IPS-15b (cell line): Measurements from ENCODE around the gene ERVFRD-1.
"Not testable (repeated sequence)": the region's sequence is repeated elsewhere in the genome, so short reads cannot be mapped to it uniquely, and the experiment has no call there.

Experiments
- H3K27me3 ChIP-seq: one replicate; pipeline ENCODE4 v1.6.1; 2013; ENCODE audit warnings: low read length; ENCODE audit not compliant: control insufficient read depth, insufficient read depth
- H3K36me3 ChIP-seq: one replicate; pipeline ENCODE4 v1.6.1; 2013; ENCODE audit warnings: low read length; ENCODE audit not compliant: control insufficient read depth, insufficient read depth
- H3K4me1 ChIP-seq: one replicate; pipeline ENCODE4 v1.6.1; 2013; ENCODE audit warnings: mild to moderate bottlenecking, low read length; ENCODE audit not compliant: control insufficient read depth, insufficient read depth
- H3K4me3 ChIP-seq: one replicate; pipeline ENCODE4 v1.5.1; 2013; ENCODE audit warnings: low read depth, low read length
- H3K9ac ChIP-seq: one replicate; pipeline ENCODE4 v1.6.1; 2013; ENCODE audit warnings: low read depth, mild to moderate bottlenecking, low read length
- H3K9me3 ChIP-seq: one replicate; pipeline ENCODE4 v1.6.1; 2013; ENCODE audit warnings: mild to moderate bottlenecking, low read length; ENCODE audit not compliant: control insufficient read depth, insufficient read depth

Gene ERVFRD-1

DNA sequence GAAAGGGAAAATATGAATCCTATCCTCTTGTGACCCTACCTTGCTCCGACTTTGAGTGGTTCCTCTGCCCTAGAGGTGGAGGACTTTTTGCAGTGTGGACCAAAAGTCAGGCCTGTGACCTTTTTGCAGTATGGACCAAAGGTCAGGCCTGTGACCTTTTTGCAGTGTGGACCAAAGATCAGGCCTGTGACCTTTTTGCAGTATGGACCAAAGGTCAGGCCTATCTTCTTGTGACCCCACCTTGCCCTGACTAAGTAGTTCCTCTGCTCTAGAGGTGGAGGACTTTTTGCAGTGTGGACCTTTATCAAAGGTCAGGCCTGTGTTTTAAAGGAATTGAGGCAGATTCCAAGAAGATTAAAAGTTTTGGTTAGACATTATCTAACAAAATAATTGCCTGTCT lies 10.9 kb upstream of the ERVFRD-1 start:
- Histone ChIP-seq H3K36me3 (no peaks in the 10 kb centered on the region), H3K9ac (no peak overlapping the region), H3K9me3 (no peaks in the 10 kb centered on the region), H3K4me3 (no peak overlapping the region), H3K4me1 (no peaks in the 10 kb centered on the region), H3K27me3 (no peaks in the 10 kb centered on the region)

DNA sequence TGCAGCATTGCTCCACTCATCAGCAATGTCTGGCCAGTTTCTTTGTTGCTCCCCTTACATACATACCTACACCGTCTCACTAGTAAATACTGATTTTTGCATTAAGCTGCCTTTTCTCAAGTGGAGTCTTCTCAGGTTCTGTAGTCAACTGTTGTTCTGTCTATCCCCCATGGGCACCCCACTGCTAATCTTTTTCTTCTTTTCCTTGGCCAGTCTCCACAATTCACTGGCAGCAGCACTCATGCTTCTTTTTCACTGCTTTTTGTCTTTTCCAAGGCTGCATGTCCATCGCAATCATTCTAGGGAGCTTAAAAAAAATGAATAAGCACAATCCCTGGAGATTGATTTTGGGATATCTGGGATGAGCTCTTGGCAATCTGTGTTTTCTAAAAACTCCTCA lies 10.3 kb upstream of the ERVFRD-1 start:
- H3K27me3 ChIP-seq, result no peaks in the 10 kb centered on the region
- H3K36me3 ChIP-seq, result no peaks in the 10 kb centered on the region
- H3K4me1 ChIP-seq, result no peaks in the 10 kb centered on the region
- H3K9ac ChIP-seq, result no peak overlapping the region
- no peak overlapping the region for H3K4me3 ChIP-seq
- H3K9me3 ChIP-seq, result no peaks in the 10 kb centered on the region

DNA sequence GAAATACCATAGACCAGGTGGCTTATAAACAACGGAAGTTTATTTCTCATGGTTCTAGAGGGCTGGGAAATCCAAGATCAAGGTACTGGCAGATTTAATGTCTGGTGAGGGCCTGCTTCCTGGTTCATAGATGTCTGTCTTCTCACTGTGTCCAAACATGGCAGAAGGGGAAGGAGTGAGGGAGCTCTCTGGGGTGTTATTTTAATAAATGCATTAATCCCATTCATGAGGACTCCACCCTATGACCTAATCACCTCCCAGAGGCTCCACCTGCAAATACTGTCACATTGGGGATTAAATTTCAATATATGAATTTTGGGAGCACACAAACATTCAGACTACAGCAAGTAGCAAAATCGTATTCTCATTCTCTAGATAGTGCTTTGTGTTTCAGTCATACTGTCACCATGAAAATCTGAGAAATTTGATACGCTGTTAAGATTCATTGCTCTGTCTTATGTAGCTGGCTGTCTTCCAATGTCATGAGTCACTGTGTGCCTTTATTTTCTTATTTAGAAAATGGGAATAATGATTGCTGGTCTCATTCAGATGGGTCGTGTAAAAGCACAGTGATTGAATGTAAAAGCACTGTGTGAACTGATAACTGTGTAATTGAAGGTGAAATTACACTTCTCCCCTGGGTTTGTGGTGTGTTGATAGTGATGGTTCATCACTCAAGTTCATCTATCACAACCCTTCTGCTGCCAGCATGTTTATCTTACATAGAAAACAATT lies 8.9 kb upstream of the ERVFRD-1 start:
- no peaks in the 10 kb centered on the region for H3K36me3 ChIP-seq
- H3K4me3 ChIP-seq, result no peak overlapping the region
- no peaks in the 10 kb centered on the region for H3K4me1 ChIP-seq
- H3K9me3 ChIP-seq, result no peaks in the 10 kb centered on the region
- no peak overlapping the region for H3K9ac ChIP-seq
- H3K27me3 ChIP-seq, result no peaks in the 10 kb centered on the region

DNA sequence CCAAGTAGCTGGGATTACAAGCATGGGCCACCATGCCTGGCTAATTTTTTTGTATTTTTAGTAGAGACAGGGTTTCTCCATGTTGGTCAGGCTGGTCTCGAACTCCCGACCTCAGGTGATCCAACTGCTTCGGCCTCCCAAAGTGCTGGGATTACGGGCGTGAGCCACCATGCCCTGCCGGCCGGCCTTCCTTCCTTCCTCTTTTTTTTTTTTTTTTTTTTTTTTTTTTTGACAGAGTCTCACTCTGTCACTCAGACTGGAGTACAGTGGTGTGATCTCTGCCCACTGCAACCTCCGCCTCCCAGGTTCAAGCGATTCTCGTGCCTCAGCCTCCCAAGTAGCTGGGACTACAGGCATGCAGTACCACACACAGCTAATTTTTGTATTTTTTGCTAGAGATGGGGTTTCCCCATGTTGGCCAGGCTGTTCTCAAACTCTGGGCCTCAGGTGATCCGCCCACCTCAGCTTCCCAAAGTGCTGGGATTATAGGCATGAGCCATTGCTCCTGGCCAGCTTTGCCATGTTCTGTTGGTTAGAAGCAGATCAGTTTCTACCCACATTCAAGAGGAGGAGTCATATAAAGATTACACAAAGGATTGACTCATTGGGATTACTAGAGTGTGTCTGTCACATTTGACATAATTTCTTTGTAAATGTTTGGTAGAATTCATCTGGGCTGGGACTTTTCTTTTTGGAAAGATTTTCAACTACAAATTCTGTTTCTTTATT lies 4.4 kb upstream of the ERVFRD-1 start:
- H3K4me1 ChIP-seq, H3K36me3 ChIP-seq, H3K4me3 ChIP-seq, H3K9ac ChIP-seq, H3K27me3 ChIP-seq, H3K9me3 ChIP-seq: not testable (repeated sequence)

DNA sequence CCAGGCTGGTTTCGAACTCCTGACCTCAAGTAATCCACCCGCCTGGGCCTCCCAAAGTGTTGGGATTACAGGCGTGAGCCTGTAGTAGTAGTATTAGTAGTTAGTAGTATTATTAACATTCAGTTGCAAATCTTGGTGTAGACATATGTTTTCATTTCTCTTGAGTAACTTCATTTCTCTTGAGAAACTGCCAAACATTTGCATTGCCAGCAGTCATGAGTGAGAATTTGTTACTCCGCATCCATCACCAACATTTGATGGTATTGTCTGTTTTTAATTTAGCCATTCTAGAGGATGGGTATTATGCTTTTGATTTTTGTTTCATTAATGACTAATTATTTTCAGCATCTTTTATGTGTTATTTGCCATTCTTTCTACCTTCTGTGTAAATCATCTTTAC lies 1.5 kb upstream of the ERVFRD-1 start:
- H3K4me3 ChIP-seq, result no peak overlapping the region
- H3K9ac ChIP-seq, result no peak overlapping the region
- no peaks in the 10 kb centered on the region for H3K27me3 ChIP-seq
- no peaks in the 10 kb centered on the region for H3K4me1 ChIP-seq
- H3K36me3 ChIP-seq, result no peaks in the 10 kb centered on the region
- H3K9me3 ChIP-seq, result no peaks in the 10 kb centered on the region

DNA sequence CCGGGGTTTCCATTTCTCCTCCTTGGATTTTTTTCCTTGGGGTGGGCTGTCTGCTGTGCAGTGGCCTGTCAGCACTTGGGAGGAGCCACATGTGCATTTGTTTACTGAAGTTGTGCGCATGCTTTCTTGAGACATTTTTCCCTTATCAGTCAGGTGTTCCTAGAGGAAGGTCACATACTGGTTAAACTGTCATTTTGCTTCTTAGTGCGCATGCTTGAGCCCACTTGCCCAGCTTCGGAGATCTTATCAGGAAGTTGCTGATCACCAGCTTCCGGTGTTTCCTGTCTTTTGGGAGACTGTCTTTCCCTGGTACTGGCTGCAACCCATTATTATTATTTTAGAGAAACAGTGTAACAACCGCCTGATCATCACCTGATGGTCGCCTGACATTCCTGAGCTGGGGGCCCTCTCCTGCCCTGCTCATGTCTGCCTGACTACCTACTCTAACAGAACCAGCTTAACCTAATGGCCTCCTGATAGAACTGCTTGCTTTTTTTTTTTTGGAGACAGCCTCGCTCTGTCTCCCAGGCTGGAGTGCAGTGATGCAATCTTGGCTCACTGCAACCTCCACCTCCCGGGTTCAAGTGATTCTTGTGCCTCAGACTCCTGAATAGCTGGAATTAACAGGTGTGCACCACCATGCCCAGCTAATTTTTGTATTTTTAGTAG lies 378 bp upstream of the ERVFRD-1 start:
- H3K4me3 ChIP-seq, result no peak overlapping the region
- no peaks in the 10 kb centered on the region for H3K36me3 ChIP-seq
- no peaks in the 10 kb centered on the region for H3K27me3 ChIP-seq
- H3K9ac ChIP-seq, result no peak overlapping the region
- H3K4me1 ChIP-seq, result peaks cover 9% of the 10 kb centered on the region
- H3K9me3 ChIP-seq, result no peaks in the 10 kb centered on the region

DNA sequence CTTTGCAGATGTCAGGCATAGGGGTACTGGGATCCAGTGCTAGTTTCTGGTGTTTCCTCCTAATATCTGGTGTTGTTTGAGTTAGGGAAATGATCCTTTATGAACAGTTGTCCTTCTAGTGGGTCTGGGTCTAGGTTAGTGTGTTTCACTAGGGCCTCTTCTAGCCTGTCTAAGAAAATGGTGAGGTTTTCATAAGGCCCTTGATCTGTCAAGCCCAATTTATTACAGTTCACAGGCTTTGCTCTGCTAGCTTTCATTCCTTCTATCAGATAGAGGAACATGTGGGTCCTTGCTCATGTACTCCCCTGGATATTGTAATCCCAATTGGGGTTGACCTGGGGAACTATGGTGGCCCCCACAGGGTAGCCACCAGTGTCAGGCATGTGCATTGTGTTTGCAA lies 2.8 kb downstream of the ERVFRD-1 start:
- Histone ChIP-seq H3K9ac (no peak overlapping the region), H3K4me1 (peaks cover 11% of the 10 kb centered on the region), H3K9me3 (no peaks in the 10 kb centered on the region), H3K36me3 (no peaks in the 10 kb centered on the region), H3K4me3 (no peak overlapping the region), H3K27me3 (no peaks in the 10 kb centered on the region)

DNA sequence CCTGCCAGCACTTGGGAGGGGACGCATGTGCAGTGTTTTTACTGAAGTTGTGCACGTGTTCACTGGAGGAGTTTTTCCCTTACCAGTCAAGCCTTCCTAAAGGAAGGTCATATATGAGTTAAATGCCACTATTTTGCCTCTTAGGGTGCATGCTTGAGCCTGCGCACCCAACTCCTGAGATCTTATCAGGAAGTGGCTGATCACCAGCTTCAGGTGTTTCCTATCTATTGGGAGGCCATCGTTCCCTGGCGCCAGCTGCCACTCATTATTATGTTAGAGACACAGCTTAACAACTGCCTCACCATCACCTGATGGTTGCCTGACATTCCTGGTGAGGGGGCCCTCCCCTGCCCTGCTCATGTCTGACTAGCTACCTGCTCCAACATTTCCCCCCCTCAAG lies 8.5 kb downstream of the ERVFRD-1 start:
- no peak overlapping the region for H3K4me3 ChIP-seq
- H3K4me1 ChIP-seq, result peaks cover 11% of the 10 kb centered on the region
- H3K36me3 ChIP-seq, result no peaks in the 10 kb centered on the region
- H3K27me3 ChIP-seq, result no peaks in the 10 kb centered on the region
- no peak overlapping the region for H3K9ac ChIP-seq
- no peaks in the 10 kb centered on the region for H3K9me3 ChIP-seq

DNA sequence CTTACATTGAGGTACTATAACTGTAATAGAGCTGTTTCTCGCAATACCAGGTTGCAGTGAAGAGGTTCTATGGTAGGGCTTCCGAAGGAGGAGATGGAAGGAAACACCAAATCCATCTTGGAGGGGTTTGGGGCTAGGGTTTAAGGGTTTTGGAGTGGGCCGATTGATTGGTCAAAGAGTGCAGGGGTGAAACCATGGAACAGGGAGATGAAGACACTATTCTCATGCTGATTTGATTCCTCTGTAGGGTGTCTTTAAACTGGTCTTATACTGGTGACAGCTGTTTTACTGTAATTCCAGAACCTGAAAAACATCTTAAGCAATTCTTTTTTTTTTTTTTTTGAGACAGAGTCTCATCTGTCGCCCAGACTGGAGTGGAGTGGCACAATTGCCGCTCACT lies 10.1 kb downstream of the ERVFRD-1 start:
- Histone ChIP-seq H3K9me3 (no peaks in the 10 kb centered on the region), H3K9ac (no peak overlapping the region), H3K27me3 (no peaks in the 10 kb centered on the region), H3K4me1 (no peaks in the 10 kb centered on the region), H3K4me3 (no peak overlapping the region), H3K36me3 (no peaks in the 10 kb centered on the region)

DNA sequence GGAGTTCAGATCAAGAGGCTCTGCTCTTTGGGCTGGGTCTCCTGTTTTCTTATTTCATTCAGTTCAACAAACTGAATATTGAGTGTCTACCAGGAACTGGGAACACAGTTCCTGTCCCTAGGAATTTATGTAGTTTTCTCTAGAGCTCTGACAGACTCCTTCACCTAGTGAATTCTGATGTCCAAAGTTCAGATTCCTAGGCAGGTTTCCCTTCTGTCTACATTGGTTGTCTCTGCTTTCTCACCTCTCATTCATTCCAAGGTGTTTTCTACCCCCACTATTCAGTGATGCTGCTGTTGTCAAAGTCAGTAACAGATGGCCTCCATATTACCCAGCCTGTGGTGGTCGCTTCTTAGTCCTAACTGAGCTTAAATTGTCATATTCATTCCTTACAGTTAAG lies 13.5 kb downstream of the ERVFRD-1 start:
- Histone ChIP-seq H3K4me3 (no peak overlapping the region), H3K27me3 (no peaks in the 10 kb centered on the region), H3K9ac (no peak overlapping the region), H3K9me3 (no peaks in the 10 kb centered on the region), H3K36me3 (no peaks in the 10 kb centered on the region), H3K4me1 (peaks cover 3% of the 10 kb centered on the region)

DNA sequence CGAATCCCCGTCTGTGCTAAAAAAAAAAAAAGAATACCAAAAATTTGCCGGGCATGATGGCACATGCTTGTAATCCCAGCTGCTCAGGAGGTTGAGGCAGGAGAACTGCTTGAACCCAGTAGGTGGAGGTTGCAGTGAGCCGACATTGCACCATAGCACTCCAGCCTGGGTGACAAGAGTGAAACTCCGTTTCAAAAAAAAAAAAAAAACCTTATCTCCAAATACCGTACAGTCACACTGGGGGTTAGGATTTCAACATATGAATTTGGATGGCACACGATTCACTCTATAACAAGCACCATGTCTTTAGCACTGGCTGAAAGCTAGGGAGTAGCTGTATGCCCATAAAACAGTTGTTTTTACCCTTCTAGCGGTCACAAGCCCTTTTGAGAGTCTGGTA lies 14.0 kb downstream of the ERVFRD-1 start:
- H3K4me3 ChIP-seq, result no peak overlapping the region

DNA sequence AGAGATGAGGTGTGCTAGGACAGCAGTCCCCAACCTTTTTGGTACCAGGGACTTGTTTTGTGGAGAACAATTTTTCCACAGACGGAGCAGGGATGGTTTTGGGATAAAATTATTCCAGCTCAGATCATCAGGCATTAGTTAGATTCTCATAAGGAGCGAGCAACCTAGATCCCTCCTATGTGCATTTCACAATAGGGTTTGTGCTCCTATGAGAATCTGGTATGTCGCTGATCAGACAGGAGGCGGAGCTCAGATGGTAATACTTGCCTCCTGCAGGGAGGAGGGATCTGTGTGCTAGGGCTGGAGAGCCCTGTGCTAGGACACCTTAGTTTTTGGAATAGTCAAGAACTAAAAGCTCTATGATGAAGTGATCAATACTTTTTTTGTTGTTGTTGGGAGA lies 15.4 kb downstream of the ERVFRD-1 start:
- H3K4me1 ChIP-seq, result peaks cover 3% of the 10 kb centered on the region
- H3K9ac ChIP-seq, result no peak overlapping the region
- H3K4me3 ChIP-seq, result no peak overlapping the region
- no peaks in the 10 kb centered on the region for H3K27me3 ChIP-seq
- H3K36me3 ChIP-seq, result no peaks in the 10 kb centered on the region
- H3K9me3 ChIP-seq, result no peaks in the 10 kb centered on the region

More for the DNA sequence above, 14.0 kb downstream of the ERVFRD-1 start:
- Histone ChIP-seq H3K4me1 (peaks cover 3% of the 10 kb centered on the region), H3K27me3 (no peaks in the 10 kb centered on the region), H3K9ac (no peak overlapping the region), H3K9me3 (no peaks in the 10 kb centered on the region), H3K36me3 (no peaks in the 10 kb centered on the region)
